ENCODE measurements around the gene HKDC1. TPM values are rescaled to one million over a fixed set of nuclear protein-coding genes. Genes with fewer than 3 reads are reported as not detected.
"Not testable (repeated sequence)": the region's sequence is repeated elsewhere in the genome, so short reads cannot be mapped to it uniquely, and the experiment has no call there.

The HKDC1 gene
- total and polyA plus RNA-seq, 3 experiments from 2014 or later = 0.15 to 3.0 TPM; not detected in 1

DNA sequence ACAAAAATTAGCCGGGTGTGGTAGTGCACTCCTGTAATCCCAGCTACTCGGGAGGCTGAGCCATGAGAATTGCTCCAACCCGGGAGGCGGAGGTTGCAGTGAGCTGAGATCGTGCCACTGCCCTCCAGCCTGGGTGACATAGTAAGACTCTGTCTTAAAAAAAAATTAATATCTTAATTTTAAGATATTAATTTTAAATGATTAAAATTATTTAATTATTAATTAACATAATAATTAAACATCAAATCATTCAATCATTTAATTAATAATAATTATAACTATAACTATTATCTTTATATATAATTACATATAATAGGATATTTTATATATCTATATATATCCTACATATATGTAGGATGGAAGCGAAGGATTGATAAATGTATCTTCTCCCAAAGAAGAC lies 56.4 kb downstream of the HKDC1 start:
- H3K27ac ChIP-seq (ENCODE audit: low read depth, low read length) = no peak overlapping the region
- no peak overlapping the region for H3K4me3 ChIP-seq (ENCODE audit: low read length)
- H3K4me3 Mint-ChIP-seq = no peak overlapping the region
- POLR2A ChIA-PET = no interaction called here
- H3K4me1 ChIP-seq (ENCODE audit: insufficient read depth, low read length) = no peaks in the 10 kb centered on the region
- no peak for DNase-seq
- no peaks in the 10 kb centered on the region for H3K4me1 Mint-ChIP-seq
- H3K27me3 ChIP-seq (ENCODE audit: insufficient read depth, low read length, poor library complexity, severe bottlenecking) = no peaks in the 10 kb centered on the region
- no peaks in the 10 kb centered on the region for H3K36me3 ChIP-seq (ENCODE audit: insufficient read depth, low read length)
- no peaks in the 10 kb centered on the region for H3K9me3 Mint-ChIP-seq
- peaks cover 2% of the 10 kb centered on the region in 2 donors for H3K27me3 Mint-ChIP-seq
- CTCF ChIA-PET = interaction anchor here (0.9 kb wide), 1 partner anchor 21 kb away, joined by 3 read pairs; no protein-coding TSS in a partner anchor
- no peaks in the 10 kb centered on the region for H3K36me3 Mint-ChIP-seq
- no peaks in the 10 kb centered on the region for H3K9me3 ChIP-seq (ENCODE audit: low read length)
- no peak overlapping the region for H3K27ac Mint-ChIP-seq

GRCh38 chr10:69278446-69278963 lies 58.4 kb downstream of the HKDC1 start, which contains the start of gene HK1:
TSS of gene HK1 (plus strand) at chr10:69278496.
- Mint-ChIP-seq H3K27me3 (peaks cover 2 to 7% of the 10 kb centered on the region in 2 donors), H3K9me3 (no peaks in the 10 kb centered on the region), H3K27ac (no peak within 1 kb of the TSS), H3K4me3 (peak within 1 kb of the TSS in 1 of 7 donors; percentile 73), H3K36me3 (no peaks in the 10 kb centered on the region), H3K4me1 (no peaks in the 10 kb centered on the region)
- no peak for DNase-seq
- ChIA-PET POLR2A (no interaction called here), CTCF (no interaction called here)
- H3K4me3 ChIP-seq (ENCODE audit: low read length) = no peak within 1 kb of the TSS
- no peak within 1 kb of the TSS for H3K27ac ChIP-seq (ENCODE audit: low read depth, low read length)
- H3K27me3 ChIP-seq (ENCODE audit: insufficient read depth, low read length, poor library complexity, severe bottlenecking) = no peaks in the 10 kb centered on the region
- no peaks in the 10 kb centered on the region for H3K4me1 ChIP-seq (ENCODE audit: insufficient read depth, low read length)
- H3K9me3 ChIP-seq (ENCODE audit: low read length) = no peaks in the 10 kb centered on the region
- no peaks in the 10 kb centered on the region for H3K36me3 ChIP-seq (ENCODE audit: insufficient read depth, low read length)

- Mint-ChIP-seq H3K4me3 (no peak overlapping the region), H3K9me3 (no peaks in the 10 kb centered on the region), H3K4me1 (no peaks in the 10 kb centered on the region), H3K36me3 (no peaks in the 10 kb centered on the region), H3K27ac (no peak overlapping the region), H3K27me3 (peaks cover 2 to 7% of the 10 kb centered on the region in 2 donors)
- DNase-seq = no peak
- CTCF ChIA-PET = no interaction called here
- Histone ChIP-seq H3K9me3 (ENCODE audit: low read length) (no peaks in the 10 kb centered on the region), H3K4me1 (ENCODE audit: insufficient read depth, low read length) (no peaks in the 10 kb centered on the region), H3K36me3 (ENCODE audit: insufficient read depth, low read length) (no peaks in the 10 kb centered on the region), H3K4me3 (ENCODE audit: low read length) (no peak overlapping the region), H3K27ac (ENCODE audit: low read depth, low read length) (no peak overlapping the region), H3K27me3 (ENCODE audit: insufficient read depth, low read length, poor library complexity, severe bottlenecking) (no peaks in the 10 kb centered on the region)
- POLR2A ChIA-PET = no interaction called here
Measured at GRCh38 chr10:69279110-69279509, 59.0 kb downstream of the HKDC1 start.

DNA sequence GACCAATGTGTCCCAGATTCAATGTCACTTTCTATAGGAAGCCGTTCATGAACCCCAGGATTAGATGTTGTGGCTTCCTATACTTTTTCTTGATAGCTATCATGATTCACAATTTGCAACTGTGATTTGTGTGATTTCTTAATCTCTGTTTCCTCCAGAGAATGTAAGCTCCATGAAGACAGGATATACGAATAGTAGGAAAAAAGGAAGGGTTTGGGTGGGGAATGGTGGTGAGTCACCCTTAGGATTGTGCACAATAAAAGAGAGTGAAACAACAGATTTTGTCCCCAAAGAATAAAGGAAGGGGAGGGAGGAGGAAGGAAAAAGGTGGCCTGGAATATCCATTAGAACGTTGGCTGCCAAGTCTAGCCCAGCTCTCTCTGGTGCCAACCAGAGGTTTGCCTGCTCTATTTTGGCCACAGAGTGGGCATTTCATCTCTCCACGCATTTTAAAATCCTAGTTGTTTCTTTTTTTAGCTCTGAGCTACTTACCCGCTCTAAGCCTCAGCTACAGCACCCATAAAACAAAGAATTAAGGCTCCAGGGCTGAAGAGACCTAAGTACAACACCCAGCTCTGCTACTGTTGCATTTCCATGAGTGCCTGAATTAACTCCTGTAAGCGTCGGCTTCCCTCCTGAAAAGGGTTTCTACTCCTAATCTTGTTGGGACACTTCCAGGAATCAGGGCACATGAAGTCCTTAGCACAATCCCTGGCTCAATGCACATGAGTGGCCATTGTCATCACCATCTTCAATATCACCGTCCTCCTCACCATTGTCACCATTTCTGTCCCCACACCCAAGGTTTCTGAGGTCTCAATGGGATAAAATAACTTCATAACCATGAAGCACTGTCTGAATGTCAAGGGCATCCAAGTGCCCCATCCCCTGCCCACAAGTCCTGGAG lies 61.6 kb downstream of the HKDC1 start:
- H3K36me3 Mint-ChIP-seq = no peaks in the 10 kb centered on the region
- no peaks in the 10 kb centered on the region for H3K36me3 ChIP-seq (ENCODE audit: insufficient read depth, low read length)
- no peak overlapping the region for H3K27ac Mint-ChIP-seq
- DNase-seq = no peak
- H3K27ac ChIP-seq (ENCODE audit: low read depth, low read length) = no peak overlapping the region
- ChIA-PET CTCF (no interaction called here), POLR2A (no interaction called here)
- H3K4me1 Mint-ChIP-seq = no peaks in the 10 kb centered on the region
- H3K4me1 ChIP-seq (ENCODE audit: insufficient read depth, low read length) = no peaks in the 10 kb centered on the region
- no peaks in the 10 kb centered on the region for H3K9me3 Mint-ChIP-seq
- H3K27me3 Mint-ChIP-seq = peaks cover 2 to 7% of the 10 kb centered on the region in 2 donors
- no peak overlapping the region for H3K4me3 Mint-ChIP-seq
- no peaks in the 10 kb centered on the region for H3K27me3 ChIP-seq (ENCODE audit: insufficient read depth, low read length, poor library complexity, severe bottlenecking)
- H3K4me3 ChIP-seq (ENCODE audit: low read length) = no peak overlapping the region
- H3K9me3 ChIP-seq (ENCODE audit: low read length) = no peaks in the 10 kb centered on the region

- H3K4me3 ChIP-seq (ENCODE audit: low read length); H3K27ac ChIP-seq (ENCODE audit: low read depth, low read length); H3K4me1 ChIP-seq (ENCODE audit: insufficient read depth, low read length); H3K4me1 Mint-ChIP-seq; H3K4me3 Mint-ChIP-seq; H3K27me3 Mint-ChIP-seq; H3K9me3 ChIP-seq (ENCODE audit: low read length); H3K36me3 ChIP-seq (ENCODE audit: insufficient read depth, low read length); H3K27me3 ChIP-seq (ENCODE audit: insufficient read depth, low read length, poor library complexity, severe bottlenecking); H3K27ac Mint-ChIP-seq; H3K9me3 Mint-ChIP-seq; CTCF ChIA-PET; DNase-seq; POLR2A ChIA-PET; H3K36me3 Mint-ChIP-seq: not testable (repeated sequence)
Measured at GRCh38 chr10:69284402-69284801, 64.3 kb downstream of the HKDC1 start.

- no peaks in the 10 kb centered on the region for H3K9me3 ChIP-seq (ENCODE audit: low read length)
- no peaks in the 10 kb centered on the region for H3K36me3 ChIP-seq (ENCODE audit: insufficient read depth, low read length)
- no peak overlapping the region for H3K27ac Mint-ChIP-seq
- no peak overlapping the region for H3K4me3 ChIP-seq (ENCODE audit: low read length)
- no peaks in the 10 kb centered on the region for H3K4me1 Mint-ChIP-seq
- no peaks in the 10 kb centered on the region for H3K9me3 Mint-ChIP-seq
- H3K27ac ChIP-seq (ENCODE audit: low read depth, low read length) = no peak overlapping the region
- H3K36me3 Mint-ChIP-seq = no peaks in the 10 kb centered on the region
- H3K27me3 Mint-ChIP-seq = peaks cover 0 to 7% of the 10 kb centered on the region in 2 donors
- H3K4me1 ChIP-seq (ENCODE audit: insufficient read depth, low read length) = no peaks in the 10 kb centered on the region
- POLR2A ChIA-PET = no interaction called here
- no peaks in the 10 kb centered on the region for H3K27me3 ChIP-seq (ENCODE audit: insufficient read depth, low read length, poor library complexity, severe bottlenecking)
- no peak overlapping the region for H3K4me3 Mint-ChIP-seq
- CTCF ChIA-PET = no interaction called here
- no peak for DNase-seq
Measured at GRCh38 chr10:69285699-69286098, 65.6 kb downstream of the HKDC1 start.

DNA sequence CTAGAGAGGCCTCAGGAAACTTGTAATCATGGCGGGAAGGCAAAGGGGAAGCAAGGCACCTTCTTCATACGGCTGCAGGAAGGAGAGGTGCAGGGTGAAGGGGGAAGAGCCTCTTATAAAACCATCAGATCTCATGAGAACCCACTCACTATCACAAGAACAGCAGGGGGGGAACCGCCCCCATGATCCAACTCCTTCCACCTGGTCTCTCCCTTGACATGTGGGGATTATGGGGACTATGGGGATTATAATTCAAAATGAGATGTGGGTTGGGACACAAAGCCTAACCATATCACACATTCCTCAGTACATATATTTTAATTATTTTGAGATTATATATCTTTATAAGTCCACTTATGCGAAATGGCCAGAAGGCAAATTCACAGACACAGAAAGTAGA lies 67.0 kb downstream of the HKDC1 start:
- Mint-ChIP-seq H3K27me3 (peaks cover 0 to 3% of the 10 kb centered on the region in 2 donors), H3K4me1 (no peaks in the 10 kb centered on the region), H3K27ac (no peak overlapping the region), H3K9me3 (no peaks in the 10 kb centered on the region), H3K4me3 (no peak overlapping the region), H3K36me3 (no peaks in the 10 kb centered on the region)
- Histone ChIP-seq H3K4me1 (ENCODE audit: insufficient read depth, low read length) (no peaks in the 10 kb centered on the region), H3K9me3 (ENCODE audit: low read length) (no peaks in the 10 kb centered on the region), H3K36me3 (ENCODE audit: insufficient read depth, low read length) (no peaks in the 10 kb centered on the region), H3K4me3 (ENCODE audit: low read length) (no peak overlapping the region), H3K27me3 (ENCODE audit: insufficient read depth, low read length, poor library complexity, severe bottlenecking) (no peaks in the 10 kb centered on the region), H3K27ac (ENCODE audit: low read depth, low read length) (no peak overlapping the region)
- DNase-seq = no peak
- ChIA-PET CTCF (interaction anchor here (1.1 kb wide), 1 partner anchor 34 kb away, joined by 3 read pairs; no protein-coding TSS in a partner anchor), POLR2A (interaction anchor here (0.6 kb wide), 1 partner anchor 14 kb away, joined by 5 read pairs; no protein-coding TSS in a partner anchor)

DNA sequence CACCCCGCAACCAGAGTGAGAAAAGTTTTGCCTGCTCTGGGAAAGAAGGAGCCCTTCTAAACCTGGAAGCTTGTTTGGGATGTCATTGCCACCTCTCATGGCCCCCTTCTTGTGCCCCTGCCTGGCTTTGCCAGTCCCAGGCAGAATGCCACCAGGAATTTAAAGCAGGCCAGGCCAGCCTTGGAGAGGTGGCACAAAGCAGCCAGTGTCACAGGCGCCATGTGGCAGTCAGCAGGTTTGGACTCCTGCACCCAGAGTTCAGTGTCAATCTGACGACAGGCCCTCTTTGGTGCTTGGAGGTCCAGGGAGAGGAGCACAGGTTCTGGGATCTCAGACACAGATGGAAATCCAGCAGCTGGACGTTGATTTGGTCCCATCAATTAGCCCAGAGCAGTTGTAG lies 70.9 kb downstream of the HKDC1 start:
- no peaks in the 10 kb centered on the region for H3K4me1 ChIP-seq (ENCODE audit: insufficient read depth, low read length)
- CTCF ChIA-PET = no interaction called here
- no peaks in the 10 kb centered on the region for H3K27me3 ChIP-seq (ENCODE audit: insufficient read depth, low read length, poor library complexity, severe bottlenecking)
- no peak overlapping the region for H3K27ac ChIP-seq (ENCODE audit: low read depth, low read length)
- H3K36me3 Mint-ChIP-seq = no peaks in the 10 kb centered on the region
- H3K9me3 ChIP-seq (ENCODE audit: low read length) = no peaks in the 10 kb centered on the region
- no peak overlapping the region for H3K4me3 Mint-ChIP-seq
- POLR2A ChIA-PET = no interaction called here
- DNase-seq = no peak
- no peaks in the 10 kb centered on the region for H3K9me3 Mint-ChIP-seq
- no peak overlapping the region for H3K4me3 ChIP-seq (ENCODE audit: low read length)
- peaks cover 0 to 3% (median 0%) of the 10 kb centered on the region in 3 donors for H3K4me1 Mint-ChIP-seq
- no peaks in the 10 kb centered on the region for H3K36me3 ChIP-seq (ENCODE audit: insufficient read depth, low read length)
- peak overlapping the region in 1 of 8 donors; percentile 10 for H3K27ac Mint-ChIP-seq
- H3K27me3 Mint-ChIP-seq = peaks cover 4% of the 10 kb centered on the region in 2 donors
